ENCODE measurements around the gene PTCRA.
"Not testable (repeated sequence)": the region's sequence is repeated elsewhere in the genome, so short reads cannot be mapped to it uniquely, and the experiment has no call there.

Gene PTCRA

DNA sequence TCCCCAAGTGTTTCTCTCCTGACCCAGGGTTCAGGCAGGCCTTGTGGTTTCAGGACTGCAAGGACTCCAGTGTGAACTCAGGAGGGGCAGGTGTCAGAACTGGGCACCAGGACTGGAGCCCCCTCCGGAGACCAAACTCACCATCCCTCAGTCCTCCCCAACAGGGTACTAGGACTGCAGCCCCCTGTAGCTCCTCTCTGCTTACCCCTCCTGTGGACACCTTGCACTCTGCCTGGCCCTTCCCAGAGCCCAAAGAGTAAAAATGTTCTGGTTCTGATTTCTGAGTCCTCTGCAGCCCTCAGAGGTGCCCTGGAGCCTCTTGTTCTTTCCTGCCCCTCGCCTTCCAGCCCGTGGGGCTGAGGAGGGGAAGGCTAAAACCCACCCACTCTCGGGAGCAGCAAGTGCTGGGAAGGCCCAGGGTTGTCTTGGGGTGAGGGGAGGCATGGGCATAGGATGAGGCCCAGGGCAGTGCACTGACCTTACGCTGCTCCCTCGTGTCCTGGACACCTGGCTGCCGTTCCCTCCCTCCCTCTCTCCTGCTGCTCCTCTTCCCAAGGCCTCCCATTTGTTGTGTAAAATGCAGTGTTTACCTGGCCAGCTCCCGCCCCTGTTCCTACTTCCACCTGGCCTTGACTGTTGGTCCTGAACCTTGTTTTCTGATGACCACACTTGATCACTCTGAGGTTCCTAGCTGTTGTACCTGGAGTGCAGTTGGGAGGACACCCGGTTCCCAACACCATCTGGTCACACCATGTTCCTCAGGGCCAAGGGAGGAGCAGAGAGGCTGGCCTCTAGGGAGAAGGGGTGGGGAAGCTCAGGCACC, 23.3 kb downstream of the PTCRA start:
- Mint-ChIP-seq H3K4me1 (no peaks in the 10 kb centered on the region), H3K36me3 (ENCODE audit: low read depth) (peaks cover 47% of the 10 kb centered on the region), H3K27ac (no peak overlapping the region), H3K4me3 (no peak overlapping the region), H3K27me3 (ENCODE audit: low read depth) (peaks cover 4% of the 10 kb centered on the region), H3K9me3 (no peaks in the 10 kb centered on the region)
- TF ChIP-seq, protein P1, sequence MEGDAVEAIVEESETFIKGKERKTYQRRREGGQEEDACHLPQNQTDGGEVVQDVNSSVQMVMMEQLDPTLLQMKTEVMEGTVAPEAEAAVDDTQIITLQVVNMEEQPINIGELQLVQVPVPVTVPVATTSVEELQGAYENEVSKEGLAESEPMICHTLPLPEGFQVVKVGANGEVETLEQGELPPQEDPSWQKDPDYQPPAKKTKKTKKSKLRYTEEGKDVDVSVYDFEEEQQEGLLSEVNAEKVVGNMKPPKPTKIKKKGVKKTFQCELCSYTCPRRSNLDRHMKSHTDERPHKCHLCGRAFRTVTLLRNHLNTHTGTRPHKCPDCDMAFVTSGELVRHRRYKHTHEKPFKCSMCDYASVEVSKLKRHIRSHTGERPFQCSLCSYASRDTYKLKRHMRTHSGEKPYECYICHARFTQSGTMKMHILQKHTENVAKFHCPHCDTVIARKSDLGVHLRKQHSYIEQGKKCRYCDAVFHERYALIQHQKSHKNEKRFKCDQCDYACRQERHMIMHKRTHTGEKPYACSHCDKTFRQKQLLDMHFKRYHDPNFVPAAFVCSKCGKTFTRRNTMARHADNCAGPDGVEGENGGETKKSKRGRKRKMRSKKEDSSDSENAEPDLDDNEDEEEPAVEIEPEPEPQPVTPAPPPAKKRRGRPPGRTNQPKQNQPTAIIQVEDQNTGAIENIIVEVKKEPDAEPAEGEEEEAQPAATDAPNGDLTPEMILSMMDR (IDR thresholded peaks at IDR 0.05; ENCODE audit: unreplicated experiment in 3 of 3): no peak

DNA sequence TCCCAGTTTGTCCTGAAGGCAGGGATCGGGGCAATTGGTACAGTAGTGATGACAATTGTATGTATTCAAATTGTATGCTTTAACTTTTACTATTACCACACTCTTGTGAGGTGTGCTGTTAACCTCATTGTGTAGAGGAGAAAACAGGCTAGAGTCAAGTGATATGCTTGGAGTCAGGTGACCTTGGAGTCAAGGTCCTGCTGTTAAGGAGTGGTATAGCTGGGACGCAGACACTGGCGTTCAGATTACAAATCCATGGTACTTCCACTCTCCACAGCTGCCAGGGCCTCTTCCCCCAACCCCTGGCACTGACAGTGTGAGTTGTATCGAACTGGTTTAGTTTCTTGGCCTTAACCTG, 23.9 kb downstream of the PTCRA start:
- Mint-ChIP-seq H3K36me3 (ENCODE audit: low read depth) (peaks cover 46% of the 10 kb centered on the region), H3K4me3 (no peak overlapping the region), H3K27me3 (ENCODE audit: low read depth) (peaks cover 4% of the 10 kb centered on the region), H3K27ac (no peak overlapping the region), H3K9me3 (no peaks in the 10 kb centered on the region), H3K4me1 (no peaks in the 10 kb centered on the region)
- TF ChIP-seq, protein P1 (IDR thresholded peaks at IDR 0.05; ENCODE audit: unreplicated experiment in 3 of 3): no peak

DNA sequence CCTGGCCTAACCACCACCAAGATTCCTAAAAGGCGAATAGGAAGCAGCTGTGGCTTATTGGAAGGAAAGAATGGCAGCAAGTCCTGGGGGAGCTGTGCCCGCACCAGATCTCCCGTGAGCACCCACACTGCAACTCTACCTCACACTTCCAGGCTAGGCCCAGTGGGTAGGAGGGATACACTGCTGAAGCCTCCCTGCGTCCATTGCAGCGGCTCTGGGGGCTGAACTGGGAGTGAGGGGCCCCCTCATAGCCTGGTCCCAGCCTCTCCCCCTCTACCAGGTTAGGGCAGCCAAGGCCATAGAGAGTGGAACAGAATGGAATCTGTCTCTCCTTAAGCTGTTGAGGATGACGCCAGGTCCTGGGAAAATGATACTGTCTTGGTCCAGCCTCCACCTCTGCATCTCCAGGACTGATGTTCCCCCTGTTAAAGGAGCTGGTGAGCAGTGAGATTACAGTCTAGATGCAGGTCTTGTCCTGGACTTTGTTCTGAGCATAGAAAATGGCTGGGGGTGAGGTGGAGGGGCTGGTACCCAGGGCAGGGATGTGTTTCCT, 24.7 kb downstream of the PTCRA start:
- peaks cover 41% of the 10 kb centered on the region for H3K36me3 Mint-ChIP-seq (ENCODE audit: low read depth)
- TF ChIP-seq, protein P1 (IDR thresholded peaks at IDR 0.05; ENCODE audit: unreplicated experiment in 3 of 3): no peak
- H3K4me1 Mint-ChIP-seq: no peaks in the 10 kb centered on the region
- H3K4me3 Mint-ChIP-seq: no peak overlapping the region
- no peak overlapping the region for H3K27ac Mint-ChIP-seq
- no peaks in the 10 kb centered on the region for H3K9me3 Mint-ChIP-seq
- H3K27me3 Mint-ChIP-seq (ENCODE audit: low read depth): peaks cover 4% of the 10 kb centered on the region

DNA sequence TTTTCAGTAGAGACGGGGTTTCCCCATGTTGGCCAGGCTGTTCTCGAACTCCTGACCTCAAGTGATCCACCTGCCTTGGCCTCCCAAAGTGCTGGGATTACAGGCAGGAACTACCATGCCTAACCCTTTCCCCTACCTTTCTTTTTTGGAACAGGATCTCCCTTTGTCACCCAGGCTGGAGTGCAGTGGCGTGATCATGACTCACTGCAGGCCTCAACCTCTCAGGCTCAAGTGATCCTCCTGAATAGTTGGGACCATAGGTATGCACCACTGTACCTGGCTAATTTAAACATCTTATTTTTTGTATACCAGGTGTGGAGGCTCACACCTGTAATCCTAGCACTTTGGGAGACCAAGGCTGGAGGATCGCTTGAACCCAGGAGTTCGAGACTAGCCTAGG, 25.5 kb downstream of the PTCRA start:
- H3K27ac Mint-ChIP-seq; H3K4me1 Mint-ChIP-seq; H3K4me3 Mint-ChIP-seq; H3K27me3 Mint-ChIP-seq (ENCODE audit: low read depth); H3K9me3 Mint-ChIP-seq: not testable (repeated sequence)
- H3K36me3 Mint-ChIP-seq (ENCODE audit: low read depth): peaks cover 37% of the 10 kb centered on the region

DNA sequence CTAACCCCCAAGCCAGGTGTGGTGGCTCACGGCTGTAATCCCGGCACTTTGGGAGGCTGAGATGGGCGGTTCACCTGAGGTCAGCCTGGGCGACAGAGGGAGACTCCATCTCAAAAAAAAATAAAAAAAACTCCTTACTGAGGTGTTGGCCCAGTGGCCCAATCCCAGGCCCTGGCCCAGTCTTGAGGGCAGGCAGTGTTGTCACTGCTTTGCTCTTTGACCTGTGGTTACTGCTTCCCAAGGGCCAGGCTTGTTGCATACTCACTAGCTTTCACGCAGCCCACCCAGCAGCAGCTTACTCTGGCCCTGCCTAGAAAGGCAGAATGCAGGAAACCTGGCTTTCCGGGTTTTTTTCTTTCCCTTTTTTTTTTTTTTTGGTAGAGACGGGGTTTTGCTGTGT, 26.6 kb downstream of the PTCRA start:
- no peak overlapping the region for H3K27ac Mint-ChIP-seq

DNA sequence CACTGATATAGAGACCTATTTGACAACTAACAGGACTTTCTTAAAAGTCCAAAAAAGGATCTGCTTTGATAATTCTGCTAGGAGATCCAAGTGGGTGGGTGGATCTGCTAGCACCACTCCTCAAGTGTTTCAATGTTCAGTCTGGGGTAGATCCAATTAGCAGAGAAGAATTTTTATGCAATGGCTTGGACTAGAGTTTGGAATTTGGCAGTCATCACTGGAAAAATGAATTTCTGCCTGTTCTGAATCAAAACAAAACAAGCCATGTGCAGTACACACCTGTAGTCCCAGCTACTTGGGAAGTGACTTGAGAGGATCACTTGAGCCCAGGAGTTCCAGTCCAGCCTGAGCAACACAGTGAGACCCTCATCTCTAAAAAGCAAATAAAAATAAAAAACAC, 32.1 kb downstream of the PTCRA start:
- no peak overlapping the region for H3K27ac Mint-ChIP-seq
- H3K4me3 Mint-ChIP-seq: no peak overlapping the region
- TF ChIP-seq, protein P1 (IDR thresholded peaks at IDR 0.05; ENCODE audit: unreplicated experiment in 3 of 3): no peak
- H3K36me3 Mint-ChIP-seq (ENCODE audit: low read depth): peaks cover 16% of the 10 kb centered on the region
- no peaks in the 10 kb centered on the region for H3K4me1 Mint-ChIP-seq
- no peaks in the 10 kb centered on the region for H3K9me3 Mint-ChIP-seq
- H3K27me3 Mint-ChIP-seq (ENCODE audit: low read depth): no peaks in the 10 kb centered on the region

More for the DNA sequence above, 26.6 kb downstream of the PTCRA start:
- peaks cover 29% of the 10 kb centered on the region for H3K36me3 Mint-ChIP-seq (ENCODE audit: low read depth)
- H3K4me1 Mint-ChIP-seq: no peaks in the 10 kb centered on the region
- TF ChIP-seq, protein P1 (IDR thresholded peaks at IDR 0.05; ENCODE audit: unreplicated experiment in 3 of 3): no peak
- H3K4me3 Mint-ChIP-seq: no peak overlapping the region
- no peaks in the 10 kb centered on the region for H3K9me3 Mint-ChIP-seq
- peaks cover 4% of the 10 kb centered on the region for H3K27me3 Mint-ChIP-seq (ENCODE audit: low read depth)
